Measurements from ENCODE around the gene STYX. TPM values are rescaled to one million over a fixed set of nuclear protein-coding genes. Genes with fewer than 3 reads are reported as not detected.

Gene STYX
- total RNA-seq, 3 donors from 2014 or later = 8.1 to 14.4 (median 9.5) TPM

- Histone ChIP-seq H3K4me3 (no peak overlapping the region), H3K4me1 (ENCODE audit: low read depth) (peaks cover 20% of the 10 kb centered on the region), H3K36me3 (ENCODE audit: low read depth) (no peaks in the 10 kb centered on the region), H3K9me3 (no peaks in the 10 kb centered on the region)
- no peak for TF ChIP-seq CTCF (IDR thresholded peaks at IDR 0.05)
- DNase-seq = no peak
- intact Hi-C loops (cut with DNase I, micrococcal nuclease) = no loop called here
- ATAC-seq = no peak
Measured at GRCh38 chr14:52693036-52693435, 36.9 kb upstream of the STYX start.

GRCh38 chr14:52693532-52693931 is 36.4 kb upstream of the STYX start:
- DNase-seq = no peak
- H3K9me3 ChIP-seq = no peaks in the 10 kb centered on the region
- no peak overlapping the region for H3K4me3 ChIP-seq
- intact Hi-C loops (cut with DNase I, micrococcal nuclease) = no loop called here
- peaks cover 20% of the 10 kb centered on the region for H3K4me1 ChIP-seq (ENCODE audit: low read depth)
- no peaks in the 10 kb centered on the region for H3K36me3 ChIP-seq (ENCODE audit: low read depth)
- no peak for ATAC-seq
- TF ChIP-seq CTCF (IDR thresholded peaks at IDR 0.05) = no peak

- intact Hi-C loops (cut with DNase I, micrococcal nuclease) = no loop called here
- peak overlapping the region; percentile 83 for H3K4me3 ChIP-seq
Measured at GRCh38 chr14:52694761-52695480, 35.0 kb upstream of the STYX start.

GRCh38 chr14:52695481-52696091 is 34.4 kb upstream of the STYX start, which contains the start of gene ERO1A:
Gene ERO1A, minus strand, starts transcription at chr14:52695558. Its CDS starts 77 bp downstream, at chr14:52695481.
- intact Hi-C loops (cut with DNase I, micrococcal nuclease) = no loop called here
- ATAC-seq = peak; percentile 94
- Histone ChIP-seq H3K4me3 (peak within 1 kb of the TSS; percentile 83), H3K4me1 (ENCODE audit: low read depth) (peaks cover 20% of the 10 kb centered on the region), H3K9me3 (no peaks in the 10 kb centered on the region), H3K36me3 (ENCODE audit: low read depth) (no peaks in the 10 kb centered on the region)
- TF ChIP-seq CTCF (IDR thresholded peaks at IDR 0.05) = no peak
- peak; percentile 86 to 93 (median 90) for DNase-seq

More at GRCh38 chr14:52694761-52695480, 35.0 kb upstream of the STYX start:
- Histone ChIP-seq H3K36me3 (ENCODE audit: low read depth) (no peaks in the 10 kb centered on the region), H3K9me3 (no peaks in the 10 kb centered on the region), H3K4me1 (ENCODE audit: low read depth) (peaks cover 20% of the 10 kb centered on the region)
- ATAC-seq (peak; percentile 56), DNase-seq (peak; percentile 65 to 72 (median 71))
- TF ChIP-seq CTCF (IDR thresholded peaks at IDR 0.05) = no peak

GRCh38 chr14:52700701-52701172 is 29.2 kb upstream of the STYX start:
- no peak for TF ChIP-seq CTCF (IDR thresholded peaks at IDR 0.05)
- intact Hi-C loops (cut with DNase I, micrococcal nuclease) = no loop called here
- no peaks in the 10 kb centered on the region for H3K9me3 ChIP-seq
- H3K36me3 ChIP-seq (ENCODE audit: low read depth) = no peaks in the 10 kb centered on the region
- peaks cover 4% of the 10 kb centered on the region for H3K4me1 ChIP-seq (ENCODE audit: low read depth)
- H3K4me3 ChIP-seq = no peak overlapping the region
- DNase-seq (no peak), ATAC-seq (peak; percentile 83)
